B cell (primary cell): ENCODE measurements around the gene C15orf39.

Experiments used
- CTCF ChIP-seq: fragments of 200-600 bp; IDR thresholded peaks from one replicate; pipeline ENCODE4 v1.8.0; 2022; ENCODE audit warnings: antibody characterized with exemption, mild to moderate bottlenecking
- EZH2 ChIP-seq: IDR thresholded peaks from 2 replicates; pipeline ENCODE4 v1.6.1; 2012; ENCODE audit warnings: borderline replicate concordance, low read depth, mild to moderate bottlenecking, moderate library complexity, low read length; ENCODE audit not compliant: insufficient read depth, poor library complexity, severe bottlenecking

GRCh38 chr15:75238150-75238549, 36.5 kb downstream of the C15orf39 start:
- TF ChIP-seq CTCF = no peak
- TF ChIP-seq EZH2 = no peak
